ENCODE results near the gene PNMT.
"Not testable (repeated sequence)": the region's sequence is repeated elsewhere in the genome, so short reads cannot be mapped to it uniquely, and the experiment has no call there.

Gene PNMT

DNA sequence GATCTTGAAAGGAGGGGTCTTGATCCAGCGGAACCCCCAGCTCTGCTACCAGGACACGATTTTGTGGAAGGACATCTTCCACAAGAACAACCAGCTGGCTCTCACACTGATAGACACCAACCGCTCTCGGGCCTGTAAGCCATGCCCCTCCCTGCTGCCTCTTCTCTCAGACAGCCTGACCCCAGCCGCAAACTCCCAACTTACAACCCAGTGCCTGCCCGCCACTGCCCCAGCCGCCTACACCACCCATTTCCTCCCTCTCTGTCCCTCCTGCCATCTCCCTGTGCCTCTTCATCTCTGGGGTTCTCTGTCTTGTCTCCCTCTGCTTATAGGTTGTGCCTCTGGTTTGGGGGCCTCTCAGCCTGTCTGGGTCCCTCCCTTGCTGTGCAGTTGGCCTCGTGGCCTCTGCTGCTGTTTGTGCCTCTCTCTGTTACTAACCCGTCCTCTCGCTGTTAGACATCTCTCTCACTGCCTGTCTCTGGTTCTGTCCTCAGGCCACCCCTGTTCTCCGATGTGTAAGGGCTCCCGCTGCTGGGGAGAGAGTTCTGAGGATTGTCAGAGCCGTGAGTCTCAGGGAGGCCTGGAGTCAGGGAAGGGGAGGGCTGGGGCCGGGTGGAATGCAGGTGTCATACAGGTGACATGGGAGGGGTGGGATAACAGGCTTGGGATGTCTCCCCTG is 41.2 kb downstream of the PNMT start:
- DNase-seq (ENCODE audit: low read depth in 2 of 3, low spot score in 1 of 3) = no peak

DNA sequence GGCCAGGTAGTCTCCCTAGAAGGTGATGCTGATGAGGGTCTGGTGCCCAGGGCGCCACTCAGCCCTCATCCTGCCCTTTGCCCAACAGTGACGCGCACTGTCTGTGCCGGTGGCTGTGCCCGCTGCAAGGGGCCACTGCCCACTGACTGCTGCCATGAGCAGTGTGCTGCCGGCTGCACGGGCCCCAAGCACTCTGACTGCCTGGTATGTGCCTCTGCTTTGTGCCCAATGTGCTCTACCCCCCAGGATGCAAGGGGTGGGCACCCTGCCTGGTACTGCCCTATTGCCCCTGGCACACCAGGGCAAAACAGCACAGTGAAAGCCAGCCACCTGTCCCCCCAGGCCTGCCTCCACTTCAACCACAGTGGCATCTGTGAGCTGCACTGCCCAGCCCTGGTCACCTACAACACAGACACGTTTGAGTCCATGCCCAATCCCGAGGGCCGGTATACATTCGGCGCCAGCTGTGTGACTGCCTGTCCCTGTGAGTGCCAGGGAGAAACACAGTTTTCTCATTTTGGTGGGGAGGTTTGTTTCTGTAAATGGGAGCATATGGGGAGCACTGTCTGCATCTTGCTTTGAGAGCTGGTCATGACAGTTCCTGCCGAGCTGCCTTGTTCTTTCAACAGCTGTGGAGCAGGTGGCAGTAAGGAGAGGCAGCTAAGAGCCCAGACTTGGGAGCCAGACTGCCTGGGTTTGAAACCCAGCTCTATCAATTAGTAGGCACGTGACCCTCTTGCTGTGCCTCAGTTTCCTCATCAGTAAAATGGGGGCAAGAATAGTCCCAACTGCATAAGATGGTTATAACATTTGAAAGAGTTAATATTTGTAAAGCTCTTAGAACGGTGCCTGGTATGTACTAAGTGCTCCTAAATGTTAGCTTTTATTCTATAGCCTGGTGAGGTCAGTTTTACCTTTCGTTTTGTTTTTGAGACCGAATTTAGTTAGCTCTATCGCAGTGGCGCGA is 42.0 kb downstream of the PNMT start:
- no peak for DNase-seq (ENCODE audit: low read depth in 2 of 3, low spot score in 1 of 3)

DNA sequence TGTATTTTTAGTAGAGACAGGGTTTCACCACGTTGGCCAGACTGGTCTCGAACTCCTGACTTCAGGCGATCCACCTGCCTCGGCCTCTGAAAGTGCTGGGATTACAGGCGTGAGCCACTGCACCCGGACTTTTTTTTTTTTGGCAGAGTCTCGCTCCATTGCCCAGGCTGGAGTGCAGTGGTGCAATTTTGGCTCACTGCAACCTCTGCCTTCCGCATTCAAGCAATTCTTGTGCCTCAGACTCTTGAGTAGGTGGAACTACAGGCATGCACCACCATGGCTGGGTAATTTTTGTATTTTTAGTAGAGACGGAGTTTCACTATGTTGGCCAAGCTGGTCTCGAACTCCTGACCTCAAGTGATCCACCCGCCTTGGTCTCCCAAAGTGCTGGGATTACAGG is 42.8 kb downstream of the PNMT start:
- DNase-seq (ENCODE audit: low read depth in 2 of 3, low spot score in 1 of 3) = not testable (repeated sequence)

DNA sequence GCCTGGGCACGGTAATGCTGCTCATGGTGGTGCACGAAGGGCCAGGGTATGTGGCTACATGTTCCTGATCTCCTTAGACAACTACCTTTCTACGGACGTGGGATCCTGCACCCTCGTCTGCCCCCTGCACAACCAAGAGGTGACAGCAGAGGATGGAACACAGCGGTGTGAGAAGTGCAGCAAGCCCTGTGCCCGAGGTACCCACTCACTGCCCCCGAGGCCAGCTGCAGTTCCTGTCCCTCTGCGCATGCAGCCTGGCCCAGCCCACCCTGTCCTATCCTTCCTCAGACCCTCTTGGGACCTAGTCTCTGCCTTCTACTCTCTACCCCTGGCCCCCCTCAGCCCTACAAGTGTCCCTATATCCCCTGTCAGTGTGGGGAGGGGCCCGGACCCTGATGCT is 43.6 kb downstream of the PNMT start:
- no peak for DNase-seq (ENCODE audit: low read depth in 2 of 3, low spot score in 1 of 3)

DNA sequence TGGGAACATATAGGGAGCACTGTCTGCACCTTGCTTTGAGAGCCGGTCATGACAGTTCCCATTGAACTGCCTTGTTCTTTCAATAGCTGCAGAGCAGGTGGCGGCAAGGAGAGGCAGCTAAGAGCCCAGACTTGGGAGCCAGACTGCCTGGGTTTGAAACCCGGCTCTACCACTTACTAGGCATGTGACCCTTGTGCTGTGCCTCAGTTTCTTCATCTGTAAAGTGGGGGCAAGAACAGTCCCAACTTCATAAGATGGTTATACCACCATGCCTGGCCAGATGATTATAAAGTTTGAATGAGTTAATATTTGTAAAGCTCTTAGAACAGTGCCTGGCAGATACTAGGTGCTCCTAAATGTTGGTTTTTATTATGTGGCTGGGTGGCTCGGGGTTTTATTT is 46.0 kb downstream of the PNMT start:
- no peak for DNase-seq (ENCODE audit: low read depth in 2 of 3, low spot score in 1 of 3)

DNA sequence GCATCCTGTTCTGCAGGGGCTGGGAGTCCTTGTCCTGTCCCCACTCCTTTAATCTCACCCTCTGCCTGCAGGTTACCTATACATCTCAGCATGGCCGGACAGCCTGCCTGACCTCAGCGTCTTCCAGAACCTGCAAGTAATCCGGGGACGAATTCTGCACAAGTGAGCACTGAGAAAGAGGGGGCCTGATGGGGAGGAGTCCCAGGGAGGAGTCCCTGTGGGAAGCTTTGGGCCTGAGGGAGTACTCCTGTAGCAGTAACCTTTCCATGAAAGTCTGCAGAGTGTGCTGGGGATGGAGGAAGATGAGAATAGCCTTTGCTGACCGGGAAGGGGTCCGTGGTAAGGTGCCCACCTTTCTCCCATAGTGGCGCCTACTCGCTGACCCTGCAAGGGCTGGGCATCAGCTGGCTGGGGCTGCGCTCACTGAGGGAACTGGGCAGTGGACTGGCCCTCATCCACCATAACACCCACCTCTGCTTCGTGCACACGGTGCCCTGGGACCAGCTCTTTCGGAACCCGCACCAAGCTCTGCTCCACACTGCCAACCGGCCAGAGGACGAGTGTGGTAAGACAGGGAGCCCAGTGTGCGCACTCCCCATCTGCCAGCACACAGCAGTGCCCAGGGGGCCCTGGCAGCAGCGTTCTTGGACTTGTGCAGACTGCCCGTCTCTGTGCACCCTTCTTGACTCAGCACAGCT is 47.3 kb downstream of the PNMT start:
- no peak for DNase-seq (ENCODE audit: low read depth in 2 of 3, low spot score in 1 of 3)

DNA sequence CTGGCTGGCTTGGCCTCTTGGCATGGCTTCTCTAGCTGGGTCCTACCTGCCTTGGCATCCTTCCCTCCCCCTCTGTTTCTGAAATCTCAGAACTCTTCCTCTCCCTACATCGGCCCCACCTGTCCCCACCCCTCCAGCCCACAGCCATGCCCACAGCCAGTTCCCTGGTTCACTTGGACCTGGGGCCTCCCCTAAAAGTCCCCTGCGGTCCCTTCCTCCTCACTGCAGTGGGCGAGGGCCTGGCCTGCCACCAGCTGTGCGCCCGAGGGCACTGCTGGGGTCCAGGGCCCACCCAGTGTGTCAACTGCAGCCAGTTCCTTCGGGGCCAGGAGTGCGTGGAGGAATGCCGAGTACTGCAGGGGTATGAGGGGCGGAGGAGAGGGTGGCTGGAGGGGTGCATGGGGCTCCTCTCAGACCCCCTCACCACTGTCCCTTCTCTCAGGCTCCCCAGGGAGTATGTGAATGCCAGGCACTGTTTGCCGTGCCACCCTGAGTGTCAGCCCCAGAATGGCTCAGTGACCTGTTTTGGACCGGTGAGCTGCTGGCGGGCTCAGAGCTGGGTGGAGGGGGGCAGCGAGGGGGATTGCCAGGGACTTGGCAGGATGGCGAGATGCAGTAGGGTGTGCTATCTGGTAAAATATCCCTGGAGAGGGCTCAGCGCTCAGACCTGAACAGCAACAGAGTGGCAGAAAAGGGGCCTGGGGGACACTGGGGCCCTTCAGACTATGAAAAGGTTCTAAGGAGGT is 48.0 kb downstream of the PNMT start:
- no peak for DNase-seq (ENCODE audit: low read depth in 2 of 3, low spot score in 1 of 3)

DNA sequence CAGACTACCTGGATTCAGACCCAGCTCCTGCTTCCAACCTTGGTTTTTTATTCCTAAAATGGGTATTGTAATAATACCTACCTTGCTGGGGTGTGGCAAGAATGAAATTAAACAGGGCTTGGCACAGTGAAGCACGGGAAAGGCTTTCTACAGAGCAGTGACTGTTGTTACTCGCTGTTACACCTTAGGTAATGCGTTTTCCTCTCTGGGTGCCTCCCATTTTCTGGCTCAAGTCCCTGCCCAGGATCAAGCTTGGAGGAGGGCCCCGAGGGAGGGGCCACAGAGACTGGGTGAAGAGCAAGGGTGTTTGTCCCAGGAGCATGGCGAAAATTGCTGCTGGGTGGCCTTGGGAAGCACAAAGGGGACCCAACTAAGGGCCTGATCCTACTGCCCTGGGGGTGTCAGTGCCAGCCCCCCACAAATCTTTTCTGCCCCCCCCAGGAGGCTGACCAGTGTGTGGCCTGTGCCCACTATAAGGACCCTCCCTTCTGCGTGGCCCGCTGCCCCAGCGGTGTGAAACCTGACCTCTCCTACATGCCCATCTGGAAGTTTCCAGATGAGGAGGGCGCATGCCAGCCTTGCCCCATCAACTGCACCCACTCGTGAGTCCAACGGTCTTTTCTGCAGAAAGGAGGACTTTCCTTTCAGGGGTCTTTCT is 48.8 kb downstream of the PNMT start:
- no peak for DNase-seq (ENCODE audit: low read depth in 2 of 3, low spot score in 1 of 3)

DNA sequence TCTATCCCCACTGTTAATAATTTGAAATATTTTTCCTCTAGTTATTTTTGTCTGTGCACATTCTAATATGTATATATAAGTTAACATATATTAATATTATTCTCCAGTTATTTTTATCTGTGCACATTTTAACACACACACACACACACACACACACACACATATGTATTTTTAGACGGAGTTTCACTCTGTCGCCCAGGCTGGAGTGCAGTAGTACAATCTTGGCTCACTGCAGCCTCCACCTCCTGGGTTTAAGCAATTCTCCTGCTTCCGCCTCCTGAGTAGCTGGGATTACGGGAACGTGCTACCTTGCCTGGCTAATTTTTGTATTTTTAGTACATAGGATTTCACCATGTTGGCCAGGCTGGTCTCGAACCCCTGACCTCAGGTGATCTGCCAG is 49.4 kb downstream of the PNMT start:
- DNase-seq (ENCODE audit: low read depth in 2 of 3, low spot score in 1 of 3) = no peak

DNA sequence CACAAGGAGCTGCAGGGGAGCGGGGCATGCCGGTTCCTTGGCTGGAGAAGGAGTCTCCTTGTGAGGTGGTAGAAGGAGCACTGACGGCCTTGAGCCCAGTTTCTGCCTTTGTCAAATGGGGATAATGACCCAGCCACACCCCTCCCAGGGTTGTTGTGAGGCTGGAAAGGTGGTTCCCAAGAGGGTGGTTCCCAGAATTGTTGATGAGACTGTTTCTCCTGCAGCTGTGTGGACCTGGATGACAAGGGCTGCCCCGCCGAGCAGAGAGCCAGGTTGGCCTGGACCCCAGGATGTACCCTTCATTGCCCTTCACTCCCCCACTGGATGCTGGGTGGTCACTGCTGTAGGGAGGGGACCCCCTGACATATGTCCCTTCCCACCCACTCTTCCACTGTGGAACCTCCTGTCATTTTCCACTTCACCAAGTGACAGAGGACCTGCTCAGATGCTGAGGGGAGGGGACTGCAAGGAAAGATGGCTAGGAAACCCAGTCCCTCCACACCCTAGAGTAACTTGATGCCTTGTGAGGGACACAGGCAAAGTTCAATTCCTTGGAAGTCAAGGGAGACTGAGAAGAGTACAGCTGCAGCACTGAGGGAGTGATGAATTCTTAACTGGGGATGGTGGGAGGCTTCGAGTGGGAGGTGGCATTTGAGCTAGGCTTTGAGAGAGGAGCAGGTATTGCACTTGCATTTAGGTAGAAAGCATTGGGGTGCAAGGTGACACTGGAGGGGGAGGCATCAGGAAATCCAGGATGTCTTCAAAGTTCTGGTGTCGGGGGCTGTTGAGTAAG is 51.5 kb downstream of the PNMT start:
- no peak for DNase-seq (ENCODE audit: low read depth in 2 of 3, low spot score in 1 of 3)
